ENCODE data around the gene SLC22A1. TPM values are rescaled to one million over a fixed set of nuclear protein-coding genes. Genes with fewer than 3 reads are reported as not detected.

SLC22A1 gene
- total and polyA plus RNA-seq, 7 donors: 0.17 to 3.3 (median 0.89) TPM

- no peaks in the 10 kb centered on the region for H3K27me3 ChIP-seq (ENCODE audit: insufficient read depth in 3 of 3, low read length in 2 of 3)
- DNase-seq (no peak), ATAC-seq (no peak)
- H3K9me3 ChIP-seq: no peaks in the 10 kb centered on the region
- TF ChIP-seq, protein P1, sequence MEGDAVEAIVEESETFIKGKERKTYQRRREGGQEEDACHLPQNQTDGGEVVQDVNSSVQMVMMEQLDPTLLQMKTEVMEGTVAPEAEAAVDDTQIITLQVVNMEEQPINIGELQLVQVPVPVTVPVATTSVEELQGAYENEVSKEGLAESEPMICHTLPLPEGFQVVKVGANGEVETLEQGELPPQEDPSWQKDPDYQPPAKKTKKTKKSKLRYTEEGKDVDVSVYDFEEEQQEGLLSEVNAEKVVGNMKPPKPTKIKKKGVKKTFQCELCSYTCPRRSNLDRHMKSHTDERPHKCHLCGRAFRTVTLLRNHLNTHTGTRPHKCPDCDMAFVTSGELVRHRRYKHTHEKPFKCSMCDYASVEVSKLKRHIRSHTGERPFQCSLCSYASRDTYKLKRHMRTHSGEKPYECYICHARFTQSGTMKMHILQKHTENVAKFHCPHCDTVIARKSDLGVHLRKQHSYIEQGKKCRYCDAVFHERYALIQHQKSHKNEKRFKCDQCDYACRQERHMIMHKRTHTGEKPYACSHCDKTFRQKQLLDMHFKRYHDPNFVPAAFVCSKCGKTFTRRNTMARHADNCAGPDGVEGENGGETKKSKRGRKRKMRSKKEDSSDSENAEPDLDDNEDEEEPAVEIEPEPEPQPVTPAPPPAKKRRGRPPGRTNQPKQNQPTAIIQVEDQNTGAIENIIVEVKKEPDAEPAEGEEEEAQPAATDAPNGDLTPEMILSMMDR (IDR thresholded peaks at IDR 0.05): no peak
- no peak overlapping the region for H3K27ac ChIP-seq
- H3K4me3 ChIP-seq: no peak overlapping the region
- peaks cover 6 to 95% of the 10 kb centered on the region in 2 donors for H3K36me3 ChIP-seq (ENCODE audit: insufficient read depth in 1 of 2, low read depth in 1 of 2)
- intact Hi-C loops (cut with DNase I): loop anchor here in 1 of 2 donors (10.0 kb wide), 1 partner anchor 240 kb away; no protein-coding TSS in a partner anchor
- 89 to 93% (median 93%) methylated on average over 20 of the region's 20 CpGs for WGBS, 3 donors
- H3K4me1 ChIP-seq: no peaks in the 10 kb centered on the region
Measured at GRCh38 chr6:160104821-160105517, 16.6 kb upstream of the SLC22A1 start.

DNA sequence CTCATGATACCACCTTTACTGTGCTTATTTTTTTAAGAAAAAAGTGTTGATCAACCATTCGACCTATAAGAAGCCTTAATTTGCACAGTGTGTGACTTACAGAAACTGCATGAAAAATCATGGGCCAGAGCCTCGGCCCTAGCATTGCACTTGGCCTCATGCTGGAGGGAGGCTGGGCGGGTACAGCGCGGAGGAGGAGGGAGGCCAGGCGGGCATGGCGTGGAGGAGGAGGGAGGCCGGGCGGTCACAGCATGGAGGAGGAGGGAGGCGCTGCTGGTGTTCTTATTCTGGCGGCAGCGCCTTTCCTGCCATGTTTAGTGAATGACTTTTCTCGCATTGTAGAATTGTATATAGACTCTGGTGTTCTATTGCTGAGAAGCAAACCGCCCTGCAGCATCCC, 15.6 kb upstream of the SLC22A1 start:
- ATAC-seq: no peak
- 94 to 95% (median 95%) methylated on average over 14 of the region's 14 CpGs for WGBS, 3 donors
- H3K36me3 ChIP-seq (ENCODE audit: insufficient read depth in 1 of 2, low read depth in 1 of 2): peaks cover 5 to 95% of the 10 kb centered on the region in 2 donors
- no peak overlapping the region for H3K27ac ChIP-seq
- no peaks in the 10 kb centered on the region for H3K4me1 ChIP-seq
- no peaks in the 10 kb centered on the region for H3K9me3 ChIP-seq
- H3K4me3 ChIP-seq: no peak overlapping the region
- TF ChIP-seq, protein P1 (IDR thresholded peaks at IDR 0.05): no peak
- DNase-seq: no peak
- no peaks in the 10 kb centered on the region for H3K27me3 ChIP-seq (ENCODE audit: insufficient read depth in 3 of 3, low read length in 2 of 3)
- intact Hi-C loops (cut with DNase I): loop anchor here in 1 of 2 donors (10.0 kb wide), 1 partner anchor 241 kb away; no protein-coding TSS in a partner anchor

- Histone ChIP-seq H3K4me3 (no peak overlapping the region), H3K27me3 (ENCODE audit: insufficient read depth in 3 of 3, low read length in 2 of 3) (no peaks in the 10 kb centered on the region), H3K27ac (no peak overlapping the region), H3K36me3 (ENCODE audit: insufficient read depth in 1 of 2, low read depth in 1 of 2) (peaks cover 5 to 89% of the 10 kb centered on the region in 2 donors), H3K4me1 (no peaks in the 10 kb centered on the region), H3K9me3 (no peaks in the 10 kb centered on the region)
- WGBS, 3 donors: 85 to 95% (median 90%) methylated on average over 4 of the region's 4 CpGs
- ATAC-seq (no peak), DNase-seq (no peak)
- intact Hi-C loops (cut with DNase I): loop anchor here in 1 of 2 donors (10.0 kb wide), 1 partner anchor 242 kb away; no protein-coding TSS in a partner anchor
- TF ChIP-seq, protein P1 (IDR thresholded peaks at IDR 0.05): no peak
Measured at GRCh38 chr6:160106701-160107100, 14.9 kb upstream of the SLC22A1 start.

GRCh38 chr6:160108077-160108476, 13.5 kb upstream of the SLC22A1 start:
- Histone ChIP-seq H3K27ac (no peak overlapping the region), H3K27me3 (ENCODE audit: insufficient read depth in 3 of 3, low read length in 2 of 3) (no peaks in the 10 kb centered on the region), H3K4me3 (no peak overlapping the region), H3K9me3 (no peaks in the 10 kb centered on the region), H3K4me1 (no peaks in the 10 kb centered on the region), H3K36me3 (ENCODE audit: insufficient read depth in 1 of 2, low read depth in 1 of 2) (peaks cover 5 to 78% of the 10 kb centered on the region in 2 donors)
- TF ChIP-seq, protein P1 (IDR thresholded peaks at IDR 0.05): no peak
- 95 to 99% (median 97%) methylated on average over 5 of the region's 5 CpGs for WGBS, 3 donors
- intact Hi-C loops (cut with DNase I): loop anchor here in 1 of 2 donors (10.0 kb wide), 1 partner anchor 243 kb away; no protein-coding TSS in a partner anchor
- ATAC-seq (no peak), DNase-seq (no peak)

All from psoas muscle (tissue), 8 donors.